H9 (cell line): Measurements from ENCODE around the gene ENG. TPM values are rescaled to one million over a fixed set of nuclear protein-coding genes. Genes with fewer than 3 reads are reported as not detected.

Experiments used
- DNase-seq: peaks from one replicate; pipeline ENCODE4 v3.0.0-alpha.2; 2017
- H2AFZ ChIP-seq: one replicate; pipeline ENCODE4 v1.6.1; 2013; ENCODE audit warnings: mild to moderate bottlenecking, low read length, control low read depth, moderate library complexity
- H2AK5ac ChIP-seq: 2 replicates; pipeline ENCODE4 v1.6.1; 2013; ENCODE audit warnings: low read length, control low read depth, mixed read lengths; ENCODE audit not compliant: insufficient read length
- H2BK120ac ChIP-seq: one replicate; pipeline ENCODE4 v1.6.1; 2013; ENCODE audit warnings: low read depth, mild to moderate bottlenecking, low read length, control low read depth, inconsistent platforms; ENCODE audit not compliant: poor library complexity, severe bottlenecking
- H2BK12ac ChIP-seq: 2 replicates; pipeline ENCODE4 v1.6.1; 2013; ENCODE audit warnings: low read length, control low read depth, mixed read lengths, low read depth; ENCODE audit not compliant: insufficient read length
- H2BK15ac ChIP-seq: 2 replicates; pipeline ENCODE4 v1.6.1; 2013; ENCODE audit warnings: low read depth, low read length, control low read depth
- H2BK20ac ChIP-seq: one replicate; pipeline ENCODE4 v1.6.1; 2013; ENCODE audit warnings: low read depth, mild to moderate bottlenecking, low read length, control low read depth, inconsistent platforms; ENCODE audit not compliant: poor library complexity, severe bottlenecking
- H2BK5ac ChIP-seq: 2 replicates; pipeline ENCODE4 v1.6.1; 2013; ENCODE audit warnings: low read length, control low read depth, mixed read lengths; ENCODE audit not compliant: insufficient read length
- H3K14ac ChIP-seq: 2 replicates; pipeline ENCODE4 v1.6.1; 2013; ENCODE audit warnings: low read length, control low read depth; ENCODE audit not compliant: insufficient read depth
- H3K18ac ChIP-seq: 2 replicates; pipeline ENCODE4 v1.6.1; 2013; ENCODE audit warnings: low read depth, mild to moderate bottlenecking, mixed read lengths, low read length, control low read depth; ENCODE audit not compliant: insufficient read length
- H3K23ac ChIP-seq: 2 replicates; pipeline ENCODE4 v1.6.1; 2013; ENCODE audit warnings: low read length, control low read depth, mixed read lengths, low read depth; ENCODE audit not compliant: insufficient read length
- H3K23me2 ChIP-seq: 2 replicates; pipeline ENCODE4 v1.6.1; 2013; ENCODE audit warnings: low read depth, mild to moderate bottlenecking, mixed read lengths, low read length, control low read depth; ENCODE audit not compliant: insufficient read length, poor library complexity, severe bottlenecking
- H3K27ac ChIP-seq: 2 replicates; pipeline ENCODE4 v1.5.1; 2013; ENCODE audit warnings: low read length, control low read depth, mixed read lengths, low read depth; ENCODE audit not compliant: insufficient read length
- H3K27me3 ChIP-seq: 2 replicates; pipeline ENCODE4 v1.6.1; 2013; ENCODE audit warnings: low read length, control low read depth, inconsistent platforms; ENCODE audit not compliant: insufficient read depth
- H3K4ac ChIP-seq: 2 replicates; pipeline ENCODE4 v1.6.1; 2013; ENCODE audit warnings: low read depth, mild to moderate bottlenecking, control low read depth, inconsistent platforms, low read length, moderate library complexity
- H3K4me1 ChIP-seq: 2 replicates; pipeline ENCODE4 v1.6.1; 2013; ENCODE audit warnings: low read length, control low read depth, inconsistent platforms; ENCODE audit not compliant: insufficient read depth
- H3K4me2 ChIP-seq: 2 replicates; pipeline ENCODE4 v1.6.1; 2013; ENCODE audit warnings: low read length, control low read depth, mixed read lengths; ENCODE audit not compliant: insufficient read length, insufficient read depth
- H3K56ac ChIP-seq: 2 replicates; pipeline ENCODE4 v1.6.1; 2013; ENCODE audit warnings: low read depth, mild to moderate bottlenecking, mixed read lengths, low read length, control low read depth; ENCODE audit not compliant: insufficient read length
- H3K79me1 ChIP-seq: 2 replicates; pipeline ENCODE4 v1.6.1; 2013; ENCODE audit warnings: low read depth, mild to moderate bottlenecking, moderate library complexity, low read length, control low read depth, inconsistent platforms; ENCODE audit not compliant: insufficient read depth, poor library complexity, severe bottlenecking
- H3K79me2 ChIP-seq: 2 replicates; pipeline ENCODE4 v1.6.1; 2013; ENCODE audit warnings: low read length, control low read depth, inconsistent platforms; ENCODE audit not compliant: insufficient read depth
- H3K9ac ChIP-seq: 2 replicates; pipeline ENCODE4 v1.6.1; 2013; ENCODE audit warnings: low read length, control low read depth, mixed read lengths; ENCODE audit not compliant: insufficient read length; ENCODE audit errors: extremely low read depth
- H3K9me3 ChIP-seq: one replicate; pipeline ENCODE4 v1.6.1; 2013; ENCODE audit warnings: low read depth, low read length, inconsistent platforms; ENCODE audit not compliant: control insufficient read depth
- H3T11ph ChIP-seq: one replicate; pipeline ENCODE4 v1.6.1; 2013; ENCODE audit warnings: mild to moderate bottlenecking, low read length, control low read depth, inconsistent platforms
- H4K20me1 ChIP-seq: one replicate; pipeline ENCODE4 v1.6.1; 2013; ENCODE audit not compliant: control insufficient read depth, insufficient read length, insufficient read depth
- H4K5ac ChIP-seq: 2 replicates; pipeline ENCODE4 v1.6.1; 2013; ENCODE audit warnings: low read depth, mild to moderate bottlenecking, mixed read lengths, low read length, control low read depth; ENCODE audit not compliant: insufficient read length
- H4K8ac ChIP-seq: replicated peaks from 2 replicates; pipeline ENCODE4 v1.6.1; 2013; ENCODE audit warnings: low read length, control low read depth, mixed read lengths, low read depth; ENCODE audit not compliant: insufficient read length
- H4K91ac ChIP-seq: 2 replicates; pipeline ENCODE4 v1.6.1; 2013; ENCODE audit warnings: low read depth, mild to moderate bottlenecking, moderate library complexity, mixed read lengths, low read length, control low read depth; ENCODE audit not compliant: insufficient read length
- H3K27ac Mint-ChIP-seq, 3 experiments: 2 replicates in 2 of 3; 3 replicates in 1 of 3; pipeline ENCODE4 v1.8.0; 2020 to 2021; ENCODE audit warnings: mixed read lengths in 3 of 3, mild to moderate bottlenecking in 1 of 3, moderate library complexity in 1 of 3
- H3K27me3 Mint-ChIP-seq: 2 replicates; pipeline ENCODE4 v1.8.0; 2021; ENCODE audit warnings: low read depth, mild to moderate bottlenecking, moderate library complexity, mixed read lengths
- H3K36me3 Mint-ChIP-seq, 3 experiments: 2 replicates in 2 of 3; 3 replicates in 1 of 3; pipeline ENCODE4 v1.8.0; 2020 to 2021; ENCODE audit warnings: low read depth in 3 of 3, mixed read lengths in 3 of 3; ENCODE audit not compliant: insufficient read depth in 1 of 3
- H3K4me1 Mint-ChIP-seq, 2 experiments: 2 replicates each; pipeline ENCODE4 v1.8.0; 2020; ENCODE audit warnings: mixed read lengths in 2 of 2
- H3K4me3 Mint-ChIP-seq, 2 experiments: 2 replicates in 1 of 2; 3 replicates in 1 of 2; pipeline ENCODE4 v1.8.0; 2020 to 2021; ENCODE audit warnings: mild to moderate bottlenecking in 2 of 2, mixed read lengths in 2 of 2, moderate library complexity in 1 of 2
- H3K9me3 Mint-ChIP-seq, 2 experiments: 2 replicates in 1 of 2; 3 replicates in 1 of 2; pipeline ENCODE4 v1.8.0; 2020; ENCODE audit warnings: mild to moderate bottlenecking in 2 of 2, mixed read lengths in 2 of 2, moderate library complexity in 1 of 2
- CTCF ChIP-seq: fragments of 200-600 bp; sonication (generic); conservative IDR thresholded peaks from 3 replicates; pipeline ENCODE4 v1.8.0; 2021; ENCODE audit warnings: antibody characterized with exemption, mild to moderate bottlenecking
- WGBS: extraction: QIAGEN DNeasy Blood & Tissue Kit; methylation state at CpG from one replicate; pipeline ENCODE4 v1.1.7; 2013; ENCODE audit warnings: missing lambda C conversion rate, low lambda C conversion rate, mixed read lengths; ENCODE audit not compliant: insufficient read length; ENCODE audit errors: extremely low coverage; 5-methylcytosine and 5-hydroxymethylcytosine counted together
- total RNA-seq: library from RNA; stranded (reverse); gene quantifications from 2 replicates; pipeline ENCODE4 v1.2.1, GENCODE V29; 2021

ENG gene
- total RNA-seq, 1 experiment from 2014 or later = 2.1 TPM

- DNase-seq = no peak
- Histone ChIP-seq H4K91ac (no peak overlapping the region), H3K27me3 (no peaks in the 10 kb centered on the region; the same call in 1 of the 2 replicates), H4K5ac (no peak overlapping the region), H3K9me3 (no peaks in the 10 kb centered on the region), H3K4me1 (no peaks in the 10 kb centered on the region; the same call in 1 of the 2 replicates), H3K56ac (no peak overlapping the region), H3K27ac (no peak overlapping the region), H2BK5ac (no peak overlapping the region), H3K4me2 (no peak overlapping the region), H3K4ac (no peak overlapping the region), H4K8ac (no peak overlapping the region), H3K23ac (no peak overlapping the region), H3T11ph (no peak overlapping the region), H2BK15ac (no peak overlapping the region), H3K79me2 (peaks cover 3% of the 10 kb centered on the region; the same call in 1 of the 2 replicates), H3K23me2 (peaks cover 2% of the 10 kb centered on the region), H3K18ac (no peak overlapping the region), H4K20me1 (no peaks in the 10 kb centered on the region), H2BK120ac (no peak overlapping the region), H3K9ac (no peak overlapping the region), H2BK12ac (no peak overlapping the region), H3K14ac (no peak overlapping the region), H2BK20ac (no peak overlapping the region), H3K79me1 (peaks cover 13% of the 10 kb centered on the region), H2AK5ac (no peak overlapping the region), H2AFZ (no peak overlapping the region)
- Mint-ChIP-seq H3K36me3 (peaks cover 15 to 17% (median 17%) of the 10 kb centered on the region in 3 experiments), H3K27me3 (peaks cover 6% of the 10 kb centered on the region), H3K9me3 (no peaks in the 10 kb centered on the region), H3K4me1 (peaks cover 7 to 36% of the 10 kb centered on the region in 2 experiments), H3K27ac (no peak overlapping the region), H3K4me3 (peak overlapping the region in 1 of 2 experiments; percentile 35; a peak in 1 of 5 replicates)
- WGBS = no CpG with 5 or more reads among the region's 20 CpGs
- no peak for TF ChIP-seq CTCF
Observed at GRCh38 chr9:127783111-127784008, 71.1 kb downstream of the ENG start.
